CD1c-positive myeloid dendritic cell (primary cell): Measurements from ENCODE around the gene ARHGDIA.

ENCODE experiments used
- DNase-seq: peaks from one replicate; pipeline ENCODE4 v3.0.0-alpha.2; 2016; ENCODE audit errors: extremely low spot score

The ARHGDIA gene

GRCh38 chr17:81888988-81889595 lies 18.0 kb upstream of the ARHGDIA start:
- no peak for DNase-seq

GRCh38 chr17:81888105-81888987 lies 17.2 kb upstream of the ARHGDIA start:
- no peak for DNase-seq

GRCh38 chr17:81885869-81886548 lies 14.9 kb upstream of the ARHGDIA start:
- DNase-seq: no peak

GRCh38 chr17:81885454-81885853 lies 14.3 kb upstream of the ARHGDIA start:
- no peak for DNase-seq

- no peak for DNase-seq
Measured at GRCh38 chr17:81884968-81885367, 13.8 kb upstream of the ARHGDIA start.

- DNase-seq: no peak
Measured at GRCh38 chr17:81884520-81884919, 13.4 kb upstream of the ARHGDIA start.

GRCh38 chr17:81879121-81879520 lies 8.0 kb upstream of the ARHGDIA start:
- DNase-seq: no peak

- no peak for DNase-seq
Measured at GRCh38 chr17:81878294-81878693, 7.2 kb upstream of the ARHGDIA start.

- DNase-seq: no peak
Measured at GRCh38 chr17:81877569-81877968, 6.4 kb upstream of the ARHGDIA start.

- DNase-seq: peak; percentile 98
Measured at GRCh38 chr17:81871387-81872230, 472 bp upstream of the ARHGDIA start.

- peak; percentile 69 for DNase-seq
Measured at GRCh38 chr17:81870131-81870980, 781 bp downstream of the ARHGDIA start.

GRCh38 chr17:81869221-81870130 lies 1.7 kb downstream of the ARHGDIA start:
- no peak for DNase-seq

GRCh38 chr17:81868674-81869220 lies 2.4 kb downstream of the ARHGDIA start:
- no peak for DNase-seq

- no peak for DNase-seq
Measured at GRCh38 chr17:81867991-81868673, 3.0 kb downstream of the ARHGDIA start.

- no peak for DNase-seq
Measured at GRCh38 chr17:81867170-81867990, 3.8 kb downstream of the ARHGDIA start.

- DNase-seq: no peak
Measured at GRCh38 chr17:81866440-81867169, 4.5 kb downstream of the ARHGDIA start.

GRCh38 chr17:81865733-81866439 lies 5.3 kb downstream of the ARHGDIA start:
- no peak for DNase-seq
